Activated T-cell treated with anti-CD3 and anti-CD28 coated beads, Interleukin-2, amount 50 U/mL, for 48 hours (primary cell): ENCODE results near the gene CNTN4.

ENCODE experiments used
- DNase-seq, 2 experiments: peaks; one replicate each; pipeline ENCODE4 v3.0.0-alpha.2; 2020

Gene CNTN4

DNA sequence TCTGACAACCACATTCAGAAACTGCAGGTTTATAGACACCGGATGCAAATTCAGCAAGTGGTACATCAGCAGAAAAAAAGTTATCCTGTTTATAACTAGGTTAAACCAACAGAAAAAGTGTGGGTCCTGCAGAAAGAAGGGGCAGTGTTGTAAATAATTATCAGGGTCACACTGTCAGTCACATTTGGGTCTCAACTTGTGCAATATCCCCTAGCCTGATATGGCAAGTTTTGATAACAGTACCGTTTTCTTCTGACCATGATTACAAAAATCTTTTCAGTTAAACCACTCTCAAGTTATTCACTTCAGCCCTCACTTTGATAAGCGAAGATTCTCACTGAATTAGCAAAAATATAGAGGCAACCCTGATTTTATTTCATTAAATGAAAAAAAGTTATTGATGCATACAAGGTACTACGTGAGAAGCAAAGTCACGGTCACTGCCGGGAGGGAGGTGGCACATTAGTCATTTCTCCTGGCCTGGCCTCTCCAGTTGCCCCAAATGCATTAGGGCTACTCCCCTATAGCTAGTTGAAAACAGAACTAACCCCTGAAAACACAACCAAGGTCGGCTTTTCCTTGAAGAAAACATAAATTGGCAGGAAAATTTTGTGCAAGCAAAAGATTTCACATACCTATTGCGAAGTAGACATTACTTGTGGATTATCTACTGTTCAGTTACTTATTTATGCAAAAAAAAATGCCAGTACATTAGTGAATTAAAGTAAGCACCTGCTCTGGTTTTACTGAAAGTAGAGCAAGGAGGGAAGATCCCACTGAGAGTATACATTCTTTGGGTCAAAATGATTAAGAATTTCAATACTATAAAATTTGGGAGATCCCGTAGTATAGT, 982.9 kb downstream of the CNTN4 start:
- DNase-seq, result no peak

DNA sequence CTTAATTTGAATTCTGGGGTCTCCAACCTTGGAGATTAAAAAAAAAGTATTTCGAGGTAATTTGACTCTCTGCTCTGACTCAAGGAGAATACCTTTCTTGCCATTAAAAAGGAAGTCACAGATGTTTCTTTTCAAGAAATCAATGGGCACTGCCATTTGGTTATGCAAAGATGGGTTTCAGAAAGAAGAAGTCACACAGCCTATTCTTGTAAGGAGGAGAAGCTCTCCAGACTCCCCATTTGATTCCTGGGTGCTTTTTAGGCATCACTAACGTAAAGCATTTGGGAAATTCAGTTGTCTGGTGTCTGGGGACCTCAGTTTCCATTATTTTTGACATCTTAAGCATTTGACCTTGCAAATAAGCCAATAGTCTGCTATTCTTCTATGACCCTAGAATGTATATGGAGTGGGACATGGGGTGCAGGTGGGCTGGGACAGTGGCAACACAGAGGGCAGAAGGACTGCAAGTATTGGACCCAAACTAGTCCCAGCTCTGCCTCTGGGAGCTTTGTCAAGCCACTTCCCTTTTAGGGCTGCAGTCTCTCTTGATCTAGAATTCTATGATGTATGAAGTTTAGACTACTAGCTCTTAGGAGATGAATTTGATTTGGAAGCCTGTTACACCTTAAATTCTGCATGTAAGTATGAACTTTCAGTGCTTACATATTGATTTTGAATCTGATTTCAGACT, 983.7 kb downstream of the CNTN4 start:
- no peak for DNase-seq

DNA sequence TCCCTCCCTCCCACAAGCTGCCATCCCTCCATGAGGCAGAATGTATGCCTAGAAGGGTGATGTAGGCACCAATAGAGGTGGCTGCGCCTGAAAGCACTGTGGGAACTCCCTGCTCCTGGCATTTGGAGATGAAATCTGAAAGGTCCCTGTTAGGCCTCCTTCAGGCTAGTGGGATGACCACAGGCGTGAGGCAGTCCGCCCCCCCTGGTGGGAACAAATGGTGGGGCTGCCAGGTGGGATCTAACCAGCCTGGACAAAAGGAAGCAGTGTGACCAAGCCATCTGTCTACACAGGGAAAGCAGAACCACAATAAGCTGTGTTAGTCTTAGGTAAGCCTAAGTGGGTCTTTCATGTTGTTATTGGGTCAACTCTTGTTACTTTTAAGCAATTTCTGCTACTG, 986.2 kb downstream of the CNTN4 start:
- DNase-seq, result no peak

DNA sequence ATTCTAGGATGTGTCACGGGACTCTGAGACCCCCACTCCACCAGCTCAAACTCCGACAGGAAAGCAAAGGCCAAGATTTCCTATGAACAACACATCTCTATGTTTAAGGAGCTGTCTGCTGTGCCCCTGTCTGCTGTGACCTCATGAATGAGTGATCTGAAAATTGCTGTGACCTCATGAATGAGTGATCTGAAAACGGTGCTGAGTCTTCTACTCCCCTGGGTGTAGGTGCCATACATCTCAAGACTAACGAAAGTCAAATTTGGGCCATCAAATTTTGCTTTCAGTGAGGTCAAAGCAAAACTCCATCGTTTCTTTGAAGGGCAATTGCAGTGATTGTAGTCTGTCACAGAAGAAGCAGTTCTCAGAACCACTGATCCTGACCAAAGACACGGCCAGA, 987.1 kb downstream of the CNTN4 start:
- DNase-seq, result no peak

DNA sequence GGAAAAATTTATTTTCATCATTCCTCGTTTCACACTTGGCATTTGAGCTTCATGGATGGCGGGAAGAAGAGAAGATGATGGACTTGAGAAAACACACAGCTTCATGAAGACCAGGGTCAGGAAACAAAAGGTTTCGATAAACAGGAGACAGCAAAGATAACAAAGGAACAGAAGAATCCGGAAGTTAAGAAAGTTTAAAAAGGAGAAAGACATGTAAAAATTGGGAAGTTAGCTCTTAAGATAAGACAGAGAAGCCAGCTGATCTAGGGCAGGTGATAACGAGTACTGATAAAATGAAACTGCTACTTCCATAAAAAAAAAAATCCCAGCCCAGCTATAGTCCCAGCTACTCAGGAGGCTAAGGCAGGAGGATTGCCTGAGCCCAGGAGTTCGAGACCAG, 987.6 kb downstream of the CNTN4 start:
- no peak for DNase-seq

DNA sequence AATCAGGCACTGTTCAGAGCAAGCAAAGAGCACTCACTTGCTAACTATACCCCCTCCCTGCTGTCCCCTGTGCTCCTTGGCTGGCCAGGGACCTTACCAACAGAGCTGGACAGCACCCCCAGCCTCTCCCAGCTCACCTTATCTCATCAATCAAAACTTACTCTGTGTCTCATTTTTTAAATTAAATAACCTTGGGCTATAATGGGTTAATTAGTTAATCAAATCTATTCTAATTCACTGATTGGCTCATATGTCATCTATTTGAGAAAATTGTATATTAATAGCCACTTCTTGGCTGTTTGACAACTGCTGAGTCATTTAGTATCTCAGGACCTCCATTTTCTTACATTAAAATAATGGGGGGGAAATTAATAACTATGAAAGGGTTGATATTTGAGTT, 988.6 kb downstream of the CNTN4 start:
- DNase-seq, result no peak

DNA sequence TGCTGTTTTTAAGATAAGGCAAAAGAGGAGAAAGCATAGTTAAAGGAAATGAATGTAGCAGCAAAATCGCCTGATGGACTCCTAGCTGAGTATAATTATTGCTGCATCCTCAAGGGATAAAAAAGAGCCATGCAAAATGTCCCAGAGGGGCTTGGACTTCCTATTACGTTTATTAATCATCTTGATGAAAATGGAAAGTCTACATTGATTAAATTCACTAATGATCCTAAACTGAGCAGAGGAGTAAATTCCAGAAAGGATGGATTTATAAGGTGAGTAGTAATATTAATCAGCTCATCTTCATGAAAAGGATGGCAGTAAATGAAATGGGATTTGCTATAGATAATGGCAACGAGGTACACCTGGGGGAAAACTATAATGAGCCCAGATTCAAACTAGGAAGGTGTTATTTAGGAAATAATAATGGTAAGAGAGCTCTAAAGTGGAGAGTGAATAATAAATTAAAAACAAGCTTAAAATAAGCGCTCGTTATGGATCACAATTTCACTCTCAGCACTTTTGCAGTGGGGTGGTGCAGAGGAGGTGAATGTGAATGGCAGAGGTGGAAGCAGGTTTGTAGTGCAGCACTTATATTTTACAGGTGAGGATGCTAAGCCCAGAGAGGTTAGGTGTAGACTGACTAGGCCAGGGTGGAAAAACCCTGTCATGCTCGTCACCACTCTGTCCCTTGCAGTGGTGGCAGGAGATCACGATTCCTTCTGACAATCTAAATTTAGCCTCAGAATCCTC, 989.2 kb downstream of the CNTN4 start:
- no peak for DNase-seq

DNA sequence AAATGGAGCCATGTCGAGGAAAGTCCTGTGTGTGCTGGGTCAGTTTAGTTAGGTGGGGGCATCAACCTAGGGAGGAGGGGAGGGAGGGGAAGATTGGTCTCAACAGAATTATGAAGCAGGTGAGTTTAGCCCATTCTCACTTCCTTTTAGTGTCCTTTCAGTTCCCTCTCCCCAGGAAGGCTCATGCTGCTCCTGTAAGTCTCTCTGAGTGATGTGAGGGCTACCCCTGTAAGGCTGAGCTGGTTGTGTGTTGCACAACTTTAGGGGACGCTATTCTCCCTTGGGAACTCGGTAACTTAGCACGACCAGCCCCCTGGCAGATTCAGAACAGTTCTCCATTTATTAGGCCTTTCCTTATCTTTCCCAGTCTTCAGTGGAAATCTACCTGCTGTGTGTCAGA, 990.4 kb downstream of the CNTN4 start:
- DNase-seq, result no peak

DNA sequence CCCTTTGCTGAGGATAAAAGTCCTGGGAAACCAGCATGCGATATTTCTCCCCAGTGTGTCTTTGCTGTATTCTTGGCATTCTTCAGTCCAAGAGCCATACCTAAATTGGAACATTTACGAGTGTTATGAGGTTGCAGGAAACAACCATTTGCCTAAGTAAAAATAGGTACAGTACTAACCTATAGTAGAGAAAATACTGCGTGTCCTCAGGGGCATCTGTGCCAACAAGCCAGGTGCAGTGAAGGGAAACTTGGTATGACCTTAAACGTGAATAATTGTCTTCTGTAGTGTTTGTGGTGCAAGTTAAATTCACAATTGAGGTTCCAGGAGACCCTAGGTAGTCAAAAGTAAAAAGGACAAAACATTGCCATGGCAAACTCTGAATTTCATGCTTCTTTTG, 999.3 kb downstream of the CNTN4 start:
- DNase-seq, result no peak

DNA sequence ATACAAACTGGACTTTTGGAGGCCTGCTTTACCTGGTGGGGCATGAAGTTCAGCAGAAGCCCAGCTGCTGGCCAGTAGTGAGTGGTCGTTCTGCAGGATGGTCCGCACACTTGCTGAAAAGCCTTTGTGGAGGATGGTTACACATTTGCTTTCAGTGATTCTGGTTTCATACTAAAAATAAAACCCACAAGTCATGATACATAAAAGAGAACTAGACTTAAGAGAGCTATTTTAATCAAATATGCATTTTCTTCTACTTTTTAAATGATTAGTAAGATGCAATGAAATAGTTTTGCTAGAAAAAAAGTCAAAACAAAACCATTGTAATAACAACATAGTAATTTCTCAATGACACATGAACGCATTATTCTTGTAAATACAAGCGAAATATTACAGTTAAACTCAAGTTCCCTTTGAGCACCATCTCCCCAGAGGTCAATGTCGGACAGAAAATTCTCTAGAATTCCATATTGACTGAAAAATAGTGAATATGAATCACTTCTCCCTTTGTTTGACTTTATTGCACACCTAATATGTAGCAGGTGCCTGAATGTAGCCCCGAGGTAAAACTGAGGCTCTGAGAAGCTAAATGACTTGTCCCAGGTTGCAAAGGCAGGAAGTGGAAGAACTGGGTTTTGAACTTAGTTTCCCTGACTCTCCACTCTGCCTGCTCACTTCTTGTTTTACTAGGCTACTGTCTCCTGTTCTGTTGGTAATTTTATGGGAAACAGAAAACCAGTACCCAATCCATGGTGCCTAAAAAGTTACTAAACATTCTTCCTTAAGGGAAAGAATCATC, 1003.2 kb downstream of the CNTN4 start:
- no peak for DNase-seq

DNA sequence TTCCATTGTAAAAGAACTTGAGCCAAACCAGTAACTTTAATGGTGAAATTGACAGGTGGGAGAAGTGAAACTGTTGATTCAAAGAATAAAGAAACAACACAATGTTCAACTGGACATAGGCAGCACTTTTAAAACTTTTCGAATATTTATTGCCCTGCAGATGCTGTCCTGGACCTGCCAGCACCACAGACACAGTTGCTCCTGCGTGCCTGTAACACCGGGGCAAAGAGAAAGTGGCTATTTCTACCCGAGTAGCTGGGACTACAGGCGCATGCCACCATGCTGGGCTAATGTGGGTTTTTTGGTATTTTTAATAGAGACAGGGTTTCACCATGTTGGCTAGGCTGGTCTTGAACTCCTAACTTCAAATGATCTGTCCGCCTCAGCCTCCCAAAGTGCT, 1004.1 kb downstream of the CNTN4 start:
- DNase-seq, result no peak

DNA sequence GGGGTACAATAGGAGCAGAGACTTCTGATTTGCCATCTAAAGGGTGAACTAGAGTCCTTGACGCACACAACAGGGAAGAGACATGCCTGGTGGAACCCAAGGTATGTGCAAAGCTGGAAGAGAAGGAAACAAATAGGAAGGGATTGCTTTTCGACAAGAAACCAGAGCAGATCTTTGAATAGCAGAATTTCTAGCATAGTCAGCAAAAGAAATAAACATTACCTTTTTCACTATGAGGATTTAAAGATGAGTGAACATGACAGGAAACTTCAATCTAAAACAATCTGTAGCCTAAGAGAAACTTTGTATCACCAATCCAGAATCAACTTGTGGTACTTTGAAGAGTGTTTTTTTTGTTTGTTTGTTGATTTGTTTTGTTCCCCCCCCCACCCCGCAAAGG, 1006.6 kb downstream of the CNTN4 start:
- DNase-seq, result no peak

DNA sequence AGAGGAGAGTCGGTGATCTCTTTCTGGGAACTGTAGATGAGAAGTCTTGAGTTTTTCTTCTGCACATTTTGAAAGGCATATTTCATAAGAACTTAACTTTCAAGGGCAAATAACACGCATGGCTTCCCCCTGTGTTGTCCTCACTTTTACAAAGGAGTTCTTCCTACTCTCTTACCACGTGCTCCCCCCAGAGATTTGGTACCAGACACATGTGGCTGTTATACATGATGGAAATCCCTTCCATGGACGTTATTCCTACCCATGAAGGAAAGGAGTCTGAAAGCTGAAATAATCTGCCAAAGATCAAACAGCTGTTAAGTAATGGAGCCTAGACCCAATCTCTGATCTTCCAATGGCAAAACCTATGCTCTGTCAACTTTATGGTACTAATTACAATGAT, 1007.1 kb downstream of the CNTN4 start:
- no peak for DNase-seq

DNA sequence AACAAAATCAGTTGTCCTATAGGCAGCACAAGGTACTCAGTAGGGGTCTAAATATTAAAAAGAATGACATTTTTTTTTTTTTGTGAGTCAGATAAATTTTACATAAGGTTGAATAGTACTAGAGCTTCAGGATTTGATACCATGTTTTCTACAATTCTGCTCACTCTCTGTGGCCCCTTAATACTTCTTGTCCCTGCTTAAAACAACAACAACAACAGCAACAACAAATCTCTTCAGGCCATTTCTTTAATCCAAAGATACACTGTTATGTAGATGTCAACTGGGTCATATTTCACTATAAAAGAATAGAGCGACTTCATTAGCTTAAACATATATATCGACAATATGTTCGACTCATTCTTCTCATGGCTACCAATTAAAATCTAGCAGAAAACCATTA, 1008.5 kb downstream of the CNTN4 start:
- no peak for DNase-seq
